Gastrocnemius medialis (tissue), 4 donors: ENCODE data around the gene CEP126. TPM values are rescaled to one million over a fixed set of nuclear protein-coding genes. Genes with fewer than 3 reads are reported as not detected.
A peak's percentile ranks its signal among the peaks of the same experiment; 100 is the strongest.

Source experiments
- ATAC-seq, 2 donors: fragments of 150-250 bp; one replicate each; pipeline ENCODE4 v1.9.1; 2016
- DNase-seq, 2 donors: peaks; one replicate each; pipeline ENCODE4 v3.0.0-alpha.2; 2019
- H3K27ac ChIP-seq, 4 donors: fragments of 200-600 bp; sonication (generic); 1 replicate in 1 of 4; 2 replicates in 3 of 4; pipeline ENCODE4 v1.5.1; 2016 to 2018; ENCODE audit warnings: mild to moderate bottlenecking in 2 of 4, moderate library complexity in 1 of 4
- H3K27me3 ChIP-seq, 3 donors: fragments of 200-600 bp; sonication (generic) in 2 of 3; 1 replicate in 1 of 3; 2 replicates in 2 of 3; pipeline versions ENCODE4 v1.5.1 to v1.6.0; 2016 to 2019; ENCODE audit warnings: mild to moderate bottlenecking in 1 of 3, moderate library complexity in 1 of 3
- H3K36me3 ChIP-seq, 2 donors: fragments of 200-600 bp; sonication (generic) in 1 of 2; one replicate each; pipeline ENCODE4 v1.5.1; 2017 to 2018
- H3K4me1 ChIP-seq, 2 donors: fragments of 200-600 bp; sonication (generic) in 1 of 2; one replicate each; pipeline ENCODE4 v1.5.1; 2016 to 2017; ENCODE audit warnings: mild to moderate bottlenecking in 2 of 2
- H3K4me3 ChIP-seq, 4 donors: fragments of 200-600 bp; sonication (generic) in 3 of 4; 1 replicate in 1 of 4; 2 replicates in 3 of 4; pipeline ENCODE4 v1.5.1; 2016 to 2019; ENCODE audit warnings: mild to moderate bottlenecking in 2 of 4
- H3K9me3 ChIP-seq, 3 donors: fragments of 200-600 bp; sonication (generic) in 2 of 3; 1 replicate in 1 of 3; 2 replicates in 2 of 3; pipeline ENCODE4 v1.5.1; 2016 to 2019
- POLR2A ChIP-seq, 2 donors: fragments of 450-650 bp; IDR thresholded peaks; one replicate each; pipeline ENCODE4 v1.6.1; 2017; ENCODE audit warnings: antibody characterized with exemption in 2 of 2, mild to moderate bottlenecking in 2 of 2, moderate library complexity in 2 of 2
- in situ Hi-C, 4 donors: fragments of 200-750 bp; cut with MboI; loops; one replicate each; pipeline versions ENCODE4 v1.15.0 to v1.8.0; 2017; ENCODE audit warnings: low sequenced_read_pairs in 4 of 4
- intact Hi-C: fragments of 100-400 bp; cut with DNase I; formaldehyde crosslinking; loops from one replicate; pipeline ENCODE4 v1.15.1; 2023; ENCODE audit warnings: low total_unique reads
- total RNA-seq, 4 donors: library from RNA; depleted of rRNA; stranded (reverse); fragments of >200 nt; gene quantifications; one replicate each; pipeline versions ENCODE4 v1.1.0 to v1.2.3, GENCODE V29; 2016
- TF ChIP-seq, protein P1 (sequence below), 5 experiments: fragments of 450-650 bp in 3 of 5; fragments of 200-600 bp in 2 of 5; sonication (generic) in 2 of 5; IDR thresholded peaks in 4 of 5; conservative IDR thresholded peaks in 1 of 5; 1 replicate in 4 of 5; 2 replicates in 1 of 5; pipeline ENCODE4 v1.5.1; 2016 to 2019; ENCODE audit warnings: antibody characterized with exemption in 5 of 5, mild to moderate bottlenecking in 3 of 5, moderate library complexity in 3 of 5

Gene CEP126
- total RNA-seq, 4 donors from 2014 or later, result 0.42 to 0.63 (median 0.55) TPM

DNA sequence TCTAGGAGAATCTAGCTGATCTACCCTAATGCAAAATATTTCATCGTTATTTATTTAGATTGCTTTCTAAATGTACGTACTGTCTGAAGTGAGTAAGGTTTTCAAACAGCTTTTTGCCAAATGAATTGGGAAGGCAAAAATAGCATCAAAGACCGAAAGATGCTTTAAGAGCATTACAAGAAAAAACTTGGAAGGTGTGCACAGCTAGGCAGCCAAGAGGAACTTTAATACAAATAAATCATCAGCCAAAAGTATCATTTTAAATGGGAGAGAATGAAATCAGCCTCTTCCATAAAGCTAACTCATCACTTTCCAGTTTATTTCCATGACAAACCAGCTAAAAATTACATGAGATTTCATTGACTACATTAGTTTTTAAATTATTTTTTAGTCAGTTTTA is 102.2 kb downstream of the CEP126 start:
- ATAC-seq, result no peak
- Histone ChIP-seq H3K9me3 (no peaks in the 10 kb centered on the region), H3K4me3 (no peak overlapping the region), H3K27me3 (no peaks in the 10 kb centered on the region), H3K27ac (no peak overlapping the region), H3K4me1 (no peaks in the 10 kb centered on the region), H3K36me3 (no peaks in the 10 kb centered on the region)
- TF ChIP-seq, protein P1, sequence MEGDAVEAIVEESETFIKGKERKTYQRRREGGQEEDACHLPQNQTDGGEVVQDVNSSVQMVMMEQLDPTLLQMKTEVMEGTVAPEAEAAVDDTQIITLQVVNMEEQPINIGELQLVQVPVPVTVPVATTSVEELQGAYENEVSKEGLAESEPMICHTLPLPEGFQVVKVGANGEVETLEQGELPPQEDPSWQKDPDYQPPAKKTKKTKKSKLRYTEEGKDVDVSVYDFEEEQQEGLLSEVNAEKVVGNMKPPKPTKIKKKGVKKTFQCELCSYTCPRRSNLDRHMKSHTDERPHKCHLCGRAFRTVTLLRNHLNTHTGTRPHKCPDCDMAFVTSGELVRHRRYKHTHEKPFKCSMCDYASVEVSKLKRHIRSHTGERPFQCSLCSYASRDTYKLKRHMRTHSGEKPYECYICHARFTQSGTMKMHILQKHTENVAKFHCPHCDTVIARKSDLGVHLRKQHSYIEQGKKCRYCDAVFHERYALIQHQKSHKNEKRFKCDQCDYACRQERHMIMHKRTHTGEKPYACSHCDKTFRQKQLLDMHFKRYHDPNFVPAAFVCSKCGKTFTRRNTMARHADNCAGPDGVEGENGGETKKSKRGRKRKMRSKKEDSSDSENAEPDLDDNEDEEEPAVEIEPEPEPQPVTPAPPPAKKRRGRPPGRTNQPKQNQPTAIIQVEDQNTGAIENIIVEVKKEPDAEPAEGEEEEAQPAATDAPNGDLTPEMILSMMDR (IDR thresholded peaks at IDR 0.05 in 4 of 5, conservative IDR thresholded peaks at IDR 0.05 in 1 of 5), result no peak
- TF ChIP-seq POLR2A (IDR thresholded peaks at IDR 0.05), result no peak
- in situ Hi-C loops, result loop anchor here in 2 of 4 donors (25.0 kb wide), 2 partner anchors 155 to 555 kb away; no protein-coding TSS in a partner anchor
- intact Hi-C loops, result no loop called here
- no peak for DNase-seq

DNA sequence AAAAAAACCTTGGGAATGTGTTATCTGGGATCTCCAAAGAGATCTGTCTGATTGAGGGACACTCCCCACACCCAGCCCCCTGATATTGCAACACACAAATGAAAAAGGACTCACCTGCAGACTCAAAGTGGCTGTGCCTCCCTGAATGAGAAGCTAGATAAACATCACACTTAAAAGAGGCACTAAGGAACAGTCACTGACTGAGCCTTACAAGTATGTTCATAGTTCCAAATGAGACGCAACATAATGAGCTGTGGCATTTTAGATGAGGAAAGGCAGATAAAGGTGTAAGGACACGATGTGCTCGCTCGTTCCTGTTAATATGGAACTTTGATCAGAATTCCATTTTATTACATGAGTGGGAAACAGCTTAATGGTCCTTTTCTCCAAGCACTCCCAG is 111.4 kb downstream of the CEP126 start:
- H3K4me3 ChIP-seq, result no peak overlapping the region
- ATAC-seq, result no peak
- H3K36me3 ChIP-seq, result no peaks in the 10 kb centered on the region
- no peaks in the 10 kb centered on the region for H3K4me1 ChIP-seq
- no peak overlapping the region for H3K27ac ChIP-seq
- no peak for TF ChIP-seq POLR2A (IDR thresholded peaks at IDR 0.05)
- TF ChIP-seq, protein P1 (IDR thresholded peaks at IDR 0.05 in 4 of 5, conservative IDR thresholded peaks at IDR 0.05 in 1 of 5), result no peak
- in situ Hi-C loops, result no loop called here
- no peaks in the 10 kb centered on the region for H3K9me3 ChIP-seq
- DNase-seq, result no peak
- intact Hi-C loops, result no loop called here
- no peaks in the 10 kb centered on the region for H3K27me3 ChIP-seq

DNA sequence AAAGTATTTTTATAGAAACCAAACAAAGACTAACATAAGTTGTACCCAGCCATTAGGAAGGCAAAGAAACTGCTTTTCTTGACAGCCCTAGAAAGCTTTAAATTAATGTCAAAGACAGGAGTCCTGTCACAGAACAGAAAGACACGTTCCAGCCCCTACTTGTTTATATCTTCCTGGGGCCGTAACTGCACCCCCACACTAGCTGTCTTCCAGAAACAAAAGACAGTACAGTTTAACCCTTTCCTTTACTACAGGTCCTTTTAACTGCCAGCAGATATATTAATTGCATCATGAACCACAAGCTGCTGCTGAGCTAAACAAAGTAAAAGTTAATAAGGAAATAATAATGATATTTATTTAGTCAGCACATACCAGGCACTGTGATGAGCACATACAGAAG is 112.1 kb downstream of the CEP126 start:
- ATAC-seq, result no peak
- H3K4me3 ChIP-seq, result no peak overlapping the region
- intact Hi-C loops (no loop called here), in situ Hi-C loops (no loop called here)
- DNase-seq, result no peak
- H3K9me3 ChIP-seq, result no peaks in the 10 kb centered on the region
- H3K4me1 ChIP-seq, result no peaks in the 10 kb centered on the region
- no peak for TF ChIP-seq POLR2A (IDR thresholded peaks at IDR 0.05)
- TF ChIP-seq, protein P1 (IDR thresholded peaks at IDR 0.05 in 4 of 5, conservative IDR thresholded peaks at IDR 0.05 in 1 of 5), result no peak
- no peak overlapping the region for H3K27ac ChIP-seq
- H3K36me3 ChIP-seq, result no peaks in the 10 kb centered on the region
- H3K27me3 ChIP-seq, result no peaks in the 10 kb centered on the region

DNA sequence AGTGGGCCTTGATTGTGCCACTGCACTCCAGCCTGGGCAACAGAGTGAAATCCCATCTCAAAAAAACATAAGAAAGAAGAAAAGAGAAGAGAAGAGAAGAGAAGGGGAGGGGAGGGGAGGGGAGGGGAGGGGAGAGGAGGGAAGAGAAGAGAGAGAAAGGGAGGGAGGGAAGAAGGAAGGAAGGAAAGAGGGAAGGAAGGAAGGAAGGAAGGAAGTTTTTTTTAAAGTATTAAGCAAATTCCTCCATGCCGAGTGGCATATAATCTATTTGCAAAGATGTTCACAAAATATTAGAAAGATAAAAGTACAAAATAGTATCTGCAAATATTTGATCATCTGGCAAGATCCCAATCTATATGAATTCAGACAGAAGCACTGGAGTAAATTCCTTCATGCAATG is 121.9 kb downstream of the CEP126 start:
- DNase-seq, result no peak
- TF ChIP-seq, protein P1 (IDR thresholded peaks at IDR 0.05 in 4 of 5, conservative IDR thresholded peaks at IDR 0.05 in 1 of 5), result no peak
- no peak for TF ChIP-seq POLR2A (IDR thresholded peaks at IDR 0.05)
- Histone ChIP-seq H3K4me1 (no peaks in the 10 kb centered on the region), H3K9me3 (no peaks in the 10 kb centered on the region), H3K36me3 (no peaks in the 10 kb centered on the region), H3K27ac (no peak overlapping the region), H3K27me3 (no peaks in the 10 kb centered on the region), H3K4me3 (no peak overlapping the region)
- ATAC-seq, result no peak
- in situ Hi-C loops (no loop called here), intact Hi-C loops (no loop called here)

DNA sequence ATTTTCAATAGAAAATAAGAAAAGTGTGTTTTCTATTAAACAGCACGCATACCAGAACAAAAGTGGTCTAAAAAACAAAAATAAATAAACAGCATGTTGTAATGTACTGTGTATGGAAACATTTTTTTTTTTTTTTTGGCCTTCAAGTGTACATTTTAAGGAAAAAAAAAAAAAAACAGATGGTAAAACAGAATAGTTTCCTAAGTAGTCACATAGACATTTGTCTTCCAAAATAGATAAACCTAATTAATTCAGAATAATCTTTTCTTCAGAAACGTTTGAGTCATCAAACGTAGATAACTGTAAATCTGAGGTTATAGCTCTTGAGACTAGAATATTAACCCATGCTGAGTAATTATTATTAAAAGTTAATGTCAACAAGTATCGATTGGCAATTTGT is 132.0 kb downstream of the CEP126 start:
- H3K4me3 ChIP-seq, result peak overlapping the region; percentile 61 to 87 (median 63)
- H3K9me3 ChIP-seq, result no peaks in the 10 kb centered on the region
- H3K27ac ChIP-seq, result peak overlapping the region in 1 of 4 donors; percentile 40
- H3K36me3 ChIP-seq, result no peaks in the 10 kb centered on the region
- ATAC-seq (no peak), DNase-seq (no peak)
- TF ChIP-seq, protein P1 (IDR thresholded peaks at IDR 0.05 in 4 of 5, conservative IDR thresholded peaks at IDR 0.05 in 1 of 5), result no peak
- no peak for TF ChIP-seq POLR2A (IDR thresholded peaks at IDR 0.05)
- H3K27me3 ChIP-seq, result peaks cover 7 to 14% (median 12%) of the 10 kb centered on the region in 3 donors
- in situ Hi-C loops (no loop called here), intact Hi-C loops (loop anchor here (5.0 kb wide), 1 partner anchor 220 kb away; no protein-coding TSS in a partner anchor)
- peaks cover 0 to 8% of the 10 kb centered on the region in 2 donors for H3K4me1 ChIP-seq
